ENCODE measurements around the gene IKZF1.

The IKZF1 gene

DNA sequence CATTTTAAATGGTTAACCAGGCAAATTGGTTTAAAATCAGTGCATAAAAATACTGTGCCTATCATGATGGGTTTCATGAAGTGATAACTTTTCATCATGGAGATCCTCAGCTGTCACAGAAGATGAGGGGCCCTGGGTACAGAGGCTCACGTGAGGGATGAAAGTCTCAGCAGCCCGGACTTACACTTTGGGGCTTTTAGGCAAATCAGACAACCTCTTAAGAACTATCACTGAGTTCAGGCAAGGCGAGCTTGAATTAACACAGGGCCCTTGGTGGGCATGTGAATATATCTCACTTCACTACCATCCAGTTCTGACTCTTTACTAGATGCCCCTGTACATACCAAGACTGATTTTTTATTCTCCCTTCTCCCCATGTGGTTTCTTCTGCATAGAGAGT lies 19.6 kb downstream of the IKZF1 start:
- TF ChIP-seq, protein P1, sequence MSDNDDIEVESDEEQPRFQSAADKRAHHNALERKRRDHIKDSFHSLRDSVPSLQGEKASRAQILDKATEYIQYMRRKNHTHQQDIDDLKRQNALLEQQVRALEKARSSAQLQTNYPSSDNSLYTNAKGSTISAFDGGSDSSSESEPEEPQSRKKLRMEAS (IDR thresholded peaks at IDR 0.05; ENCODE audit: low read depth, low read length) = no peak
- TF ChIP-seq, protein P2, sequence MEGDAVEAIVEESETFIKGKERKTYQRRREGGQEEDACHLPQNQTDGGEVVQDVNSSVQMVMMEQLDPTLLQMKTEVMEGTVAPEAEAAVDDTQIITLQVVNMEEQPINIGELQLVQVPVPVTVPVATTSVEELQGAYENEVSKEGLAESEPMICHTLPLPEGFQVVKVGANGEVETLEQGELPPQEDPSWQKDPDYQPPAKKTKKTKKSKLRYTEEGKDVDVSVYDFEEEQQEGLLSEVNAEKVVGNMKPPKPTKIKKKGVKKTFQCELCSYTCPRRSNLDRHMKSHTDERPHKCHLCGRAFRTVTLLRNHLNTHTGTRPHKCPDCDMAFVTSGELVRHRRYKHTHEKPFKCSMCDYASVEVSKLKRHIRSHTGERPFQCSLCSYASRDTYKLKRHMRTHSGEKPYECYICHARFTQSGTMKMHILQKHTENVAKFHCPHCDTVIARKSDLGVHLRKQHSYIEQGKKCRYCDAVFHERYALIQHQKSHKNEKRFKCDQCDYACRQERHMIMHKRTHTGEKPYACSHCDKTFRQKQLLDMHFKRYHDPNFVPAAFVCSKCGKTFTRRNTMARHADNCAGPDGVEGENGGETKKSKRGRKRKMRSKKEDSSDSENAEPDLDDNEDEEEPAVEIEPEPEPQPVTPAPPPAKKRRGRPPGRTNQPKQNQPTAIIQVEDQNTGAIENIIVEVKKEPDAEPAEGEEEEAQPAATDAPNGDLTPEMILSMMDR (IDR thresholded peaks at IDR 0.05; ENCODE audit: low read depth, low read length) = no peak
- TF ChIP-seq POLR2A (IDR thresholded peaks at IDR 0.05; ENCODE audit: extremely low read depth, insufficient read length) (no peak), MYC (IDR thresholded peaks at IDR 0.05; ENCODE audit: low read depth, low read length) (no peak)
- no peak overlapping the region for H3K4me3 ChIP-seq (ENCODE audit: low read depth, low read length)
- no peak for DNase-seq (ENCODE audit: low read depth)

DNA sequence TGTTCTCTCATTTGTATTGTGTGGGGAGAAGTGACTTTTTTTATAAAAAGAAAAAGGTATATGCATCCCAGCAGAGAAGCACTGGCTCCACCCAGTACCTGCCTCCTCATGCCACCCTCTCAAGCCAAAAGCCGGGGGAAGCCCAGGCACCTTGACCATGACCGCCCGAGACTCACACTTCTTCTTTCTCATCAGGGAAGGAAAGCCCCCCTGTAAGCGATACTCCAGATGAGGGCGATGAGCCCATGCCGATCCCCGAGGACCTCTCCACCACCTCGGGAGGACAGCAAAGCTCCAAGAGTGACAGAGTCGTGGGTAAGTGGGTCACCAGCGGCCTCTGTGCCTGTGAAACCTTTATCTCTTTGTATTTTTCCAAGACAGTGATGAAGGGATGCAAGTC lies 22.9 kb downstream of the IKZF1 start:
- H3K4me3 ChIP-seq (ENCODE audit: low read depth, low read length) = no peak overlapping the region
- TF ChIP-seq POLR2A (IDR thresholded peaks at IDR 0.05; ENCODE audit: extremely low read depth, insufficient read length) (no peak), MYC (IDR thresholded peaks at IDR 0.05; ENCODE audit: low read depth, low read length) (no peak)
- TF ChIP-seq, protein P1 (IDR thresholded peaks at IDR 0.05; ENCODE audit: low read depth, low read length) = no peak
- TF ChIP-seq, protein P2 (IDR thresholded peaks at IDR 0.05; ENCODE audit: low read depth, low read length) = no peak

DNA sequence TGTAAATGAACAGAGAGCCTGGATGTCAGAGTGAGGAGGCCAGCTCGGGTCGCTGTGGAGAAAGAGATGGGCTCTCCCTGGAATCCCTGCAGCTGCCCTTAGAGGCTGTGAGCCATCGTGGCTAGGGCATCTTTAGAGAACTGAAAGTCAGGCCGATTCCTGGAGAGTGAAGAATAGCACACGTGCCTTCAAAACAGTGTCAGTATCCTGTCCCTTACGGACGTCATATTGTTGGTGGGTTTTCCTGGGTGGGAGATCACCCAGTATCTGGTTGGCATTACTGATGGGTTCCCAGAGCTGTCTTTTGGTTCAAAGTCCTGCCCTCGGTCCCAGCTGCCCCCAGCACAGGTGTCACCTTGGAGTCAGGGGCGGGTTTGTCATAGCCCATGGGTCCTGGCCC lies 25.3 kb downstream of the IKZF1 start:
- no peak overlapping the region for H3K4me3 ChIP-seq (ENCODE audit: low read depth, low read length)
- TF ChIP-seq, protein P2 (IDR thresholded peaks at IDR 0.05; ENCODE audit: low read depth, low read length) = no peak
- no peak for DNase-seq (ENCODE audit: low read depth)

More for the DNA sequence above, 22.9 kb downstream of the IKZF1 start:
- DNase-seq (ENCODE audit: low read depth) = no peak

DNA sequence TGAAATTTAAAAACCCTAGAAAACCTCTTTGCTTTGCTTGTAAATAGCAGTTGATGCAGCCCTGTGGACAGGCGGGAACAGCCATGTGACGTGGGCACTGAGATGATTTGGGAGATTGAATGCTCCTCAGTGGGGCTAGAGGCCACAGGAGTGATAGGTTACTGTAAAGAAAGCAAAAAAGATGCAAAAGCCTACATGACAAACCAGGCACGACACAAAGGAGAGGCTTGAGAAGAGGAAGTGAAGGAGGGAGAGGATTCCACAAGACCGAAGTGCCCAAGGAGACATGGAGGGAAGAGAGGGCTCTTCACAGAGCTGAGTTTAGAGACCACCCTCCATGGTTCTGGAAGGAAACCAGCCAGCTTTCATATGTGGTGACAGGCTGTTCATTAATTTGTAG lies 25.7 kb downstream of the IKZF1 start:
- TF ChIP-seq, protein P1 (IDR thresholded peaks at IDR 0.05; ENCODE audit: low read depth, low read length) = 0 out of 2 replicates have a peak, but pooled peaks have one; percentile 38
- TF ChIP-seq POLR2A (IDR thresholded peaks at IDR 0.05; ENCODE audit: extremely low read depth, insufficient read length) = no peak
- no peak overlapping the region for H3K4me3 ChIP-seq (ENCODE audit: low read depth, low read length)
- peak; percentile 57 for DNase-seq (ENCODE audit: low read depth)

DNA sequence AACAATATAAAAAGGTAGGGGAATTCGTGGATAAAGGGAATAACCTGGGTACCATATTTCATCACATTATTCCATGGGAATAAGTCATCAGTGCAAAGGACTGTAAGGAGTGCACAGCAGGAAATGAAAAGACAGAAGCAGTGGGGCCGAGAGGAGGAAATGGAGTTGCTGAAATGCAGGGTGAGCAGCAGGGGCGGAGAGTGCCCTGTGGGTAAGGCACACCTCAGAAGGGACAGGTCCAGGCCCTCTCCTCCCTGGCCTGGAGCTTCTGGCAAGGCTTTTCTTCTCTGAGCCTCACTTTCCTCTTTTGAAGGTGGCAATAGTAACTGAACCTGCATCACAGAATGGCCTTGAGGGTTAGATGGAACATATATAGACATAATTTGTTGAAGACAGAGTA lies 26.2 kb downstream of the IKZF1 start:
- peak; percentile 53 for DNase-seq (ENCODE audit: low read depth)

DNA sequence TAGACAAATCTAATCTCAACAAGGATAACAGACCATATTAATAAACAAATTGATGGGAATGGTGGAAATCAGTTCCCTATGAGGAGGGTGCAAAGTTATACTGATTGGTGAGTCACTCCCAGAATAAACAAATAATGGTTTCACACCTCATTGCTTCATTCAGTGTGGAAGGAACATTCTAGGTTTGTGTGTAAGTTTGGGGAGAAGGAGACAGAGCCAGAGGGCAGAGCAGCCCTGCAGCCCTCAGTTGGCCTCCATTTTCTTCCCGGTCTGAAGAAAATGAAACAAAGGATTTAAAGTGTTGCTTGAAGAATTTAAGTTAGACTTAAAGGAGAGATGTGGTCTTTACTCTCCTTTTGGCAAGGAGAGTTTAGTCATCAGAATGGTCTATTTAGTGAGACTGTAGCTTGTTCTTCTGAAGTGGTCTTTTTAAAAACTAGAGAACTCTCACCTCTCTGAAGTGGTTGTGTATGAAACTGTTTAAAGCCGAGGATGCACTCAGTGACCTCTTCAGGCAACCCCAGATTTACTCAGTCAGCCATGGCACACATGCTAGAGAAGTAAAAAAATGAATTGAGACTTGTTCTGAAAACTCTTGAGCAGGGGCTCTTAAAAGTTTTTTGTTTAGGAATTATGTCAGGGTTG lies 27.2 kb downstream of the IKZF1 start:
- DNase-seq (ENCODE audit: low read depth) = no peak
- no peak overlapping the region for H3K4me3 ChIP-seq (ENCODE audit: low read depth, low read length)
- TF ChIP-seq MYC (IDR thresholded peaks at IDR 0.05; ENCODE audit: low read depth, low read length) (peak; percentile 4; the same call in 1 of the 2 replicates), POLR2A (IDR thresholded peaks at IDR 0.05; ENCODE audit: extremely low read depth, insufficient read length) (no peak)

More for the DNA sequence above, 26.2 kb downstream of the IKZF1 start:
- TF ChIP-seq, protein P1 (IDR thresholded peaks at IDR 0.05; ENCODE audit: low read depth, low read length) = no peak
- TF ChIP-seq MYC (IDR thresholded peaks at IDR 0.05; ENCODE audit: low read depth, low read length) (no peak), POLR2A (IDR thresholded peaks at IDR 0.05; ENCODE audit: extremely low read depth, insufficient read length) (peak; percentile 10)
- TF ChIP-seq, protein P2 (IDR thresholded peaks at IDR 0.05; ENCODE audit: low read depth, low read length) = no peak
- H3K4me3 ChIP-seq (ENCODE audit: low read depth, low read length) = no peak overlapping the region
